Measurements from ENCODE around the gene ZSCAN25.

ZSCAN25 gene

DNA sequence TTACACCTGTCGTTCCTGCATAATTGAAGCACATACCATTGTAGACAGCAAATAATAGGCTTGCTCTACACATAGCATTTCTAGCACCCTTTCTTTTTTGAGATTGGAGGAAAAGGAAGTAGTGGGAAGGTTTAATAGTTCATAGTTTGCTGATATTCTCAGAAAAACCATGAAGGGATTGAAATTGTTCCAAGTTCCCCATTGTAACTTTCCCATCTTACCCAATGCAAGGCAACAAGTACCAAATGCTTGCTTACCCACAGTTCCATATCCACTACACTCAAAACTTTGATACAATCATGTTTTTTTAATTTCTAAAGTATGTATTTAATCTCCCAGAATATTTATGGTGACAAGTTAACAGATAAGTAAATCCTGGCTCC, 49.3 kb downstream of the ZSCAN25 start:
- Histone ChIP-seq H3K36me3 (peaks cover 4 to 10% (median 5%) of the 10 kb centered on the region in 3 donors), H3K4me1 (no peaks in the 10 kb centered on the region)

DNA sequence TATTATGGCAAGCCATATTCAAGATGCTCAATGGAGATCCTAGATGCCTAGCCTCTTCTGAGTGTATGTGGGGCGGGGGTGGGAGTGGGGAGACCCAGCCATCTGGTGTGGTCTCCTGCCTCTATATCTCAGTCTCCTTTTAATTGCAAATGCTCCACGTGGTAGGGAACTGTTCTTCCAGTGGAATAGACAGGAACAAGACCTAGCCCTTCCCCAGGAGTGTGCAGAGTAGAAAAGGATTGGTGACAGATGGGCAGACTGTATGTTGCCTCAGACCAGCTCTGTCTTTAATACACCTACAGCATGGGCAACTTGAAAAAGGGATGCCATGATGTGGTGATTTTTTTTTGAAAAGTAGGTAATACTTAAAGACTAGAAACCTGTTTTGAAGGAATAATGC, 50.4 kb downstream of the ZSCAN25 start:
- no peaks in the 10 kb centered on the region for H3K27me3 ChIP-seq
- H3K4me3 ChIP-seq = no peak overlapping the region
- intact Hi-C loops (cut with DNase I; ENCODE audit: low total_unique reads) = no loop called here
- H3K9me3 ChIP-seq = no peaks in the 10 kb centered on the region
- H3K27ac ChIP-seq = no peak overlapping the region
- DNase-seq = no peak
- H3K4me1 ChIP-seq = no peaks in the 10 kb centered on the region
- TF ChIP-seq CTCF (IDR thresholded peaks at IDR 0.05) = no peak
- peaks cover 4 to 10% (median 5%) of the 10 kb centered on the region in 3 donors for H3K36me3 ChIP-seq

More for the DNA sequence above, 49.3 kb downstream of the ZSCAN25 start:
- TF ChIP-seq CTCF (IDR thresholded peaks at IDR 0.05) = no peak
- Histone ChIP-seq H3K27me3 (no peaks in the 10 kb centered on the region), H3K27ac (no peak overlapping the region), H3K4me3 (no peak overlapping the region), H3K9me3 (no peaks in the 10 kb centered on the region)
- DNase-seq = no peak
- intact Hi-C loops (cut with DNase I; ENCODE audit: low total_unique reads) = no loop called here

DNA sequence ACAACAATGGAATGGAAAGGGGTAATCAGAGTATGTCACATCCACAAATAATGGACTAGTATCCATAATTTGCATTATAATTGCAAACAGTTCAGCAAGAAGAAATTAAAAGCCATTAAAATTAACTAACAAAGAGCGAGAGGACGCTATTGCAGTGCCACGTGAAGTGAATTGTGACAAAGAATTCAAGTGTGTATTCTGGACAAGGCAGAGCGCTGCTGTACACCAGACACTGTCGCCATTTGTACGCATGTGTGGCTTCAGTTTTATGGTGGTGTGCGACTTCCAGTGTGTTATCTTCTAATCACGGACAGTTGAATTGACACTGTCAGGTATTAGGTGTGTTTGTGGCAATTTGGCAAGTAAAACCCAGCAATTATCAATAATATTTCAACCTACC, 51.8 kb downstream of the ZSCAN25 start:
- no peaks in the 10 kb centered on the region for H3K4me1 ChIP-seq
- no peak for DNase-seq
- intact Hi-C loops (cut with DNase I; ENCODE audit: low total_unique reads) = no loop called here
- TF ChIP-seq CTCF (IDR thresholded peaks at IDR 0.05) = no peak
- H3K36me3 ChIP-seq = peaks cover 0 to 10% (median 5%) of the 10 kb centered on the region in 3 donors
- no peaks in the 10 kb centered on the region for H3K9me3 ChIP-seq
- no peak overlapping the region for H3K27ac ChIP-seq
- no peaks in the 10 kb centered on the region for H3K27me3 ChIP-seq
- no peak overlapping the region for H3K4me3 ChIP-seq

DNA sequence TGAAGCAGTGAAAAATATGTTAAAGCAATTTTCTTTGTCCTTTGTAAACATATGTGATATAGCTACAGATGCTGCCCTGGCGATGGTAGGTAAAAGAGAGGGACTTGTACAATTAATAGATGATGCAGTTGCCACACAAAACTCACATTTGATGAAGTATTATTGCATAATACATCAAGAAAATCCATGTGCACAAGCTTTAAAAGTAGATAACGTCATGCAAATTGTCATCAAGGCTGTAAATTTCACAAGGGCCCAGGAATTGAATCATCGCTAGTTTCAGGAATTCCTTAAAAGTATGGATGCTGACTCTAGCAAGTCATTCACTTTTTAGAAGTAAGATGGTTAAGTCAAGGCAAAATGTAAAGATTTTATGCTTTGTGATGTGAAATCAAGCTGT, 53.0 kb downstream of the ZSCAN25 start:
- Histone ChIP-seq H3K9me3 (no peaks in the 10 kb centered on the region), H3K27ac (no peak overlapping the region), H3K4me1 (no peaks in the 10 kb centered on the region), H3K27me3 (no peaks in the 10 kb centered on the region), H3K36me3 (peaks cover 0 to 10% (median 5%) of the 10 kb centered on the region in 3 donors), H3K4me3 (no peak overlapping the region)
- DNase-seq = no peak
- intact Hi-C loops (cut with DNase I; ENCODE audit: low total_unique reads) = no loop called here
- TF ChIP-seq CTCF (IDR thresholded peaks at IDR 0.05) = no peak

DNA sequence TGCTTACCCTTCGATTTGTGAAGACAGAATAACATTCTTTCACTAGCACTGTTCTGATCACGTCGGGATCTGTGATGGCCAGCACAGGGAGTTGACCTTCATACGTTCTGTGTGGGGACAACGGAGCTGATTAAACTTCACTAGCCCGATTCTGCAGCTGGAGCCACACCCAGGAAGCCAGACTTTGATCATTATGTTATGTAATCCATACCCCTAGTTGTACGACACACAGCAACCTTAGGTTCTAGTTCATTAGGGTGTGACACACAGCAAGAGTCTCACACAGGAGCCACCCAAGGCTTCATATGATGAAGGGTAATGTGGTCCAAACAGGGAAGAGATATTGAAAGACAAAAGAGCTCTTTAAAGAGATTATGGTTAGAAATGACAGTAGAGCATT, 55.8 kb downstream of the ZSCAN25 start:
- H3K27ac ChIP-seq = no peak overlapping the region
- no peaks in the 10 kb centered on the region for H3K4me1 ChIP-seq
- no peak overlapping the region for H3K4me3 ChIP-seq
- DNase-seq = no peak
- no peak for TF ChIP-seq CTCF (IDR thresholded peaks at IDR 0.05)
- peaks cover 0 to 10% (median 5%) of the 10 kb centered on the region in 3 donors for H3K36me3 ChIP-seq
- H3K9me3 ChIP-seq = no peaks in the 10 kb centered on the region
- H3K27me3 ChIP-seq = no peaks in the 10 kb centered on the region
- intact Hi-C loops (cut with DNase I; ENCODE audit: low total_unique reads) = no loop called here
